Measurements from ENCODE around the gene CD33. TPM values are rescaled to one million over a fixed set of nuclear protein-coding genes. Genes with fewer than 3 reads are reported as not detected.

CD33 gene
- total and polyA plus RNA-seq, 2 of the 8 experiments (the other 6 are each of a cell fraction or from before 2014, with no cell fraction given), result 0.06 TPM; not detected in 1

DNA sequence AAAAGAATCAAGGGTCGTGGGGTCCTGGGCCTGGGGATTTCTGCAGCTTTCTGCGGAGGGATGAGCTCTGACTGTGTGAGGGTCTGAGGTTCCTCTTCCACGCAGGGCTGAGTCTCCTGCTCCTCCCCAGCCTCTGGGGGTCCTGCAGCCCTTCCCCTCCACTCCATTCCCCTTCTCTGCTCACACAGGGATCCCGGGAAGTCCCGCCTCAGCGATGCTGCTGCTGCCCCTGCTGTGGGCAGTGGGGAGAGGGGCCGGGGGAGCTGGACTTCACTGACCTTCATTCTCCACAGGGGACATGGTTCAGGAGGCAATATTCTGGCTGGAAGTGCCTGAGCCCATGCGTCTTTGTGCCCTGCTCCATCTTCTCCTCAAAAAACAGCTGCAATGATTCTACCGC, 26.2 kb upstream of the CD33 start:
- no peak overlapping the region for H2AK5ac ChIP-seq (ENCODE audit: low read depth, low read length)
- H3K27me3 ChIP-seq (replicated peaks in 1 of 4; ENCODE audit: control insufficient read depth in 3 of 4, extremely low read depth in 1 of 4, insufficient read depth in 3 of 4, low read length in 3 of 4), result no peaks in the 10 kb centered on the region
- no peak overlapping the region for H3K56ac ChIP-seq (replicated peaks; ENCODE audit: insufficient read length, low read depth, low read length)
- no peak overlapping the region for H3K4me3 ChIP-seq (ENCODE audit: extremely low read depth in 1 of 4, insufficient read depth in 2 of 4, low read depth in 3 of 4, low read length in 4 of 4)
- WGBS, 2 experiments (ENCODE audit: extremely low coverage in 1 of 2, insufficient coverage in 1 of 2, insufficient read length in 1 of 2, insufficient replicate concordance in 2 of 2, low coverage in 1 of 2, low lambda C conversion rate in 2 of 2, missing lambda C conversion rate in 1 of 2), result 81% methylated on average over 8 of the region's 9 CpGs; no CpG with 5 or more reads in 1 of the 2 experiments
- no peak overlapping the region for H4K91ac ChIP-seq (replicated peaks; ENCODE audit: insufficient read length, low read length)
- H2AFZ ChIP-seq (ENCODE audit: low read length), result no peak overlapping the region
- no peaks in the 10 kb centered on the region for H3K23me2 ChIP-seq (ENCODE audit: low read depth, low read length)
- H3K9me3 ChIP-seq (ENCODE audit: insufficient read depth in 2 of 2, low read depth in 1 of 2, low read length in 1 of 2), result peaks cover 3% of the 10 kb centered on the region in 2 experiments; a peak in 2 of 4 replicates
- FAIRE-seq (no peak), DNase-seq (ENCODE audit: low read depth in 1 of 2, low spot score in 2 of 2) (no peak)
- H3K4me1 ChIP-seq (replicated peaks in 1 of 4; ENCODE audit: control insufficient read depth in 3 of 4, insufficient read depth in 4 of 4, low read length in 3 of 4), result no peaks in the 10 kb centered on the region
- H2BK120ac ChIP-seq (replicated peaks; ENCODE audit: low read depth, low read length), result no peak overlapping the region
- no peaks in the 10 kb centered on the region for H4K20me1 ChIP-seq (replicated peaks in 1 of 2; ENCODE audit: control insufficient read depth in 1 of 2, insufficient read depth in 2 of 2, low read length in 2 of 2)
- no peak overlapping the region for H3K4ac ChIP-seq (replicated peaks; ENCODE audit: insufficient read length, low read depth, low read length)
- CTCF ChIA-PET (ENCODE audit: partially characterized antibody), result interaction anchor here (1.1 to 2.2 kb wide), 2 partner anchors 15 to 40 kb away, joined by 3 to 7 read pairs; no protein-coding TSS in a partner anchor
- TF ChIP-seq TAF1 (IDR thresholded peaks at IDR 0.05; ENCODE audit: low read depth, low read length) (no peak), POU5F1 (IDR thresholded peaks at IDR 0.05; ENCODE audit: low read depth, low read length) (no peak), ATF2 (IDR thresholded peaks at IDR 0.05; ENCODE audit: low read length) (no peak), CEBPB (IDR thresholded peaks at IDR 0.05; ENCODE audit: low read depth, low read length) (no peak)
- H2BK20ac ChIP-seq (ENCODE audit: low read length), result no peak overlapping the region
- no peak overlapping the region for H3K18ac ChIP-seq (ENCODE audit: extremely low read depth, low read length)
- POLR2A ChIA-PET (ENCODE audit: partially characterized antibody), result no interaction called here
- H3K27ac ChIP-seq (ENCODE audit: low read depth, low read length), result no peak overlapping the region
- no peak overlapping the region for H3K23ac ChIP-seq (ENCODE audit: insufficient read length)
- no peak overlapping the region for H2BK15ac ChIP-seq (ENCODE audit: low read length)
- H4K8ac ChIP-seq (ENCODE audit: extremely low read depth, insufficient read depth, low read length), result no peak overlapping the region
- H3K14ac ChIP-seq (ENCODE audit: insufficient read length), result no peak overlapping the region
- no peaks in the 10 kb centered on the region for H3K36me3 ChIP-seq (ENCODE audit: control insufficient read depth in 2 of 4, insufficient read depth in 4 of 4, low read length in 3 of 4)
- H2BK12ac ChIP-seq (ENCODE audit: low read depth, low read length), result no peak overlapping the region
- no peaks in the 10 kb centered on the region for H3K79me2 ChIP-seq (ENCODE audit: control insufficient read depth in 1 of 2, insufficient read depth in 2 of 2, low read length in 2 of 2)
- no peak overlapping the region for H4K5ac ChIP-seq (ENCODE audit: insufficient read length, low read depth, low read length)
- no peak overlapping the region for H3K4me2 ChIP-seq (ENCODE audit: insufficient read depth in 1 of 2, low read depth in 2 of 2, low read length in 2 of 2)
- no peaks in the 10 kb centered on the region for H3K79me1 ChIP-seq (ENCODE audit: low read depth, low read length)
- no peak overlapping the region for H2BK5ac ChIP-seq (ENCODE audit: low read depth, low read length)
- H3K9ac ChIP-seq (replicated peaks in 1 of 4; ENCODE audit: extremely low read depth in 1 of 4, low read depth in 3 of 4, low read length in 3 of 4), result no peak overlapping the region
